Endothelial cell (in vitro differentiated cells): ENCODE data around the gene SPRED2. TPM values are rescaled to one million over a fixed set of nuclear protein-coding genes. Genes with fewer than 3 reads are reported as not detected.

Experiments used
- DNase-seq: peaks from one replicate; pipeline ENCODE4 v3.0.0; 2021; ENCODE audit warnings: low spot score
- H3K27ac Mint-ChIP-seq: one replicate; pipeline ENCODE4 v1.8.0; 2021; ENCODE audit warnings: mixed read lengths, inconsistent platforms; ENCODE audit not compliant: unreplicated experiment
- H3K27me3 Mint-ChIP-seq: one replicate; pipeline ENCODE4 v1.8.0; 2021; ENCODE audit warnings: mild to moderate bottlenecking, moderate library complexity, mixed read lengths, inconsistent platforms; ENCODE audit not compliant: unreplicated experiment
- H3K36me3 Mint-ChIP-seq: one replicate; pipeline ENCODE4 v1.8.0; 2021; ENCODE audit warnings: mild to moderate bottlenecking, low read depth, mixed read lengths, inconsistent platforms; ENCODE audit not compliant: unreplicated experiment
- H3K4me1 Mint-ChIP-seq: one replicate; pipeline ENCODE4 v1.8.0; 2021; ENCODE audit warnings: mild to moderate bottlenecking, mixed read lengths, inconsistent platforms; ENCODE audit not compliant: unreplicated experiment
- H3K4me3 Mint-ChIP-seq: one replicate; pipeline ENCODE4 v1.8.0; 2021; ENCODE audit warnings: mild to moderate bottlenecking, mixed read lengths, inconsistent platforms; ENCODE audit not compliant: unreplicated experiment
- H3K9me3 Mint-ChIP-seq: one replicate; pipeline ENCODE4 v1.8.0; 2021; ENCODE audit warnings: mixed read lengths, inconsistent platforms; ENCODE audit not compliant: unreplicated experiment
- CTCF ChIP-seq: fragments of 200-600 bp; sonication (generic); IDR thresholded peaks from one replicate; pipeline ENCODE4 v1.5.0; 2021; ENCODE audit warnings: antibody characterized with exemption; ENCODE audit not compliant: unreplicated experiment
- total RNA-seq: library from RNA; stranded (reverse); fragmentation: NEBNext Ultra II Directional; extraction: Animal tissue kit (Norgen Biotek cat#: 25700); gene quantifications from one replicate; pipeline ENCODE4 v1.2.1, GENCODE V29; 2021; ENCODE audit not compliant: unreplicated experiment

SPRED2 gene
- total RNA-seq, 1 donor from 2014 or later: 17.6 TPM

- peaks cover 3% of the 10 kb centered on the region for H3K27me3 Mint-ChIP-seq
- no peak for TF ChIP-seq CTCF
- H3K4me3 Mint-ChIP-seq: no peak overlapping the region
- peaks cover 40% of the 10 kb centered on the region for H3K4me1 Mint-ChIP-seq
- no peaks in the 10 kb centered on the region for H3K9me3 Mint-ChIP-seq
- DNase-seq: no peak
- H3K36me3 Mint-ChIP-seq: no peaks in the 10 kb centered on the region
- no peak overlapping the region for H3K27ac Mint-ChIP-seq
These were observed 14.8 kb downstream of the SPRED2 start for GRCh38 chr2:65417509-65418085.

- peaks cover 38% of the 10 kb centered on the region for H3K4me1 Mint-ChIP-seq
- H3K36me3 Mint-ChIP-seq: no peaks in the 10 kb centered on the region
- H3K4me3 Mint-ChIP-seq: no peak overlapping the region
- H3K27ac Mint-ChIP-seq: no peak overlapping the region
- TF ChIP-seq CTCF: no peak
- no peaks in the 10 kb centered on the region for H3K9me3 Mint-ChIP-seq
- DNase-seq: no peak
- peaks cover 3% of the 10 kb centered on the region for H3K27me3 Mint-ChIP-seq
These were observed 15.5 kb downstream of the SPRED2 start for GRCh38 chr2:65416945-65417344.

GRCh38 chr2:65416321-65416720 is 16.1 kb downstream of the SPRED2 start:
- DNase-seq: no peak
- Mint-ChIP-seq H3K27ac (no peak overlapping the region), H3K4me3 (no peak overlapping the region), H3K9me3 (no peaks in the 10 kb centered on the region), H3K27me3 (peaks cover 3% of the 10 kb centered on the region), H3K4me1 (peaks cover 32% of the 10 kb centered on the region), H3K36me3 (no peaks in the 10 kb centered on the region)
- TF ChIP-seq CTCF: no peak

- peaks cover 22% of the 10 kb centered on the region for H3K4me1 Mint-ChIP-seq
- H3K27me3 Mint-ChIP-seq: peaks cover 5% of the 10 kb centered on the region
- TF ChIP-seq CTCF: no peak
- DNase-seq: no peak
- no peaks in the 10 kb centered on the region for H3K9me3 Mint-ChIP-seq
- H3K27ac Mint-ChIP-seq: no peak overlapping the region
- H3K4me3 Mint-ChIP-seq: no peak overlapping the region
- no peaks in the 10 kb centered on the region for H3K36me3 Mint-ChIP-seq
These were observed 17.3 kb downstream of the SPRED2 start for GRCh38 chr2:65415091-65415490.

- no peak for TF ChIP-seq CTCF
- Mint-ChIP-seq H3K4me1 (peaks cover 14% of the 10 kb centered on the region), H3K27me3 (peaks cover 5% of the 10 kb centered on the region), H3K4me3 (no peak overlapping the region), H3K9me3 (no peaks in the 10 kb centered on the region), H3K27ac (no peak overlapping the region), H3K36me3 (no peaks in the 10 kb centered on the region)
- no peak for DNase-seq
These were observed 18.8 kb downstream of the SPRED2 start for GRCh38 chr2:65413610-65414009.
